Mesenchymal stem cell (in vitro differentiated cells and primary cell): ENCODE measurements around the gene ZFP91. TPM values are rescaled to one million over a fixed set of nuclear protein-coding genes. Genes with fewer than 3 reads are reported as not detected.

Experiments
- DNase-seq: peaks from one replicate; pipeline ENCODE4 v3.0.0-alpha.2; 2013
- H2AFZ ChIP-seq: one replicate; pipeline ENCODE4 v1.6.1; 2013; ENCODE audit warnings: low read depth, mild to moderate bottlenecking, control low read depth, inconsistent platforms, low read length, moderate library complexity
- H2AK5ac ChIP-seq: 2 replicates; pipeline ENCODE4 v1.6.1; 2013; ENCODE audit warnings: low read length, moderate library complexity, mild to moderate bottlenecking, inconsistent platforms; ENCODE audit not compliant: severe bottlenecking
- H2BK120ac ChIP-seq: one replicate; pipeline ENCODE4 v1.6.1; 2013; ENCODE audit warnings: low read depth, mild to moderate bottlenecking, inconsistent platforms, low read length, moderate library complexity
- H2BK12ac ChIP-seq, 2 experiments: one replicate each; pipeline ENCODE4 v1.6.1; 2013; ENCODE audit warnings: inconsistent platforms in 2 of 2, low read length in 2 of 2, mild to moderate bottlenecking in 2 of 2, moderate library complexity in 2 of 2, control low read depth in 1 of 2
- H2BK15ac ChIP-seq: one replicate; pipeline ENCODE4 v1.6.1; 2013; ENCODE audit warnings: mild to moderate bottlenecking, low read depth, inconsistent platforms; ENCODE audit not compliant: poor library complexity, severe bottlenecking
- H2BK5ac ChIP-seq: 2 replicates; pipeline ENCODE4 v1.6.1; 2013; ENCODE audit warnings: low read depth, mild to moderate bottlenecking, low read length, control low read depth, inconsistent platforms; ENCODE audit not compliant: poor library complexity, severe bottlenecking
- H3K14ac ChIP-seq, 2 experiments: one replicate each; pipeline ENCODE4 v1.6.1; 2013; ENCODE audit warnings: inconsistent platforms in 2 of 2, low read length in 2 of 2, control low read depth in 1 of 2, mild to moderate bottlenecking in 1 of 2, moderate library complexity in 1 of 2
- H3K18ac ChIP-seq, 2 experiments: one replicate each; pipeline ENCODE4 v1.6.1; 2013; ENCODE audit warnings: inconsistent platforms in 2 of 2, low read length in 2 of 2, control low read depth in 1 of 2, low read depth in 1 of 2, mild to moderate bottlenecking in 1 of 2
- H3K23ac ChIP-seq, 2 experiments: one replicate each; pipeline ENCODE4 v1.6.1; 2013; ENCODE audit warnings: inconsistent platforms in 2 of 2, low read length in 2 of 2, mild to moderate bottlenecking in 2 of 2, moderate library complexity in 2 of 2, control low read depth in 1 of 2
- H3K27ac ChIP-seq: 2 replicates; pipeline ENCODE4 v1.5.1; 2013; ENCODE audit warnings: mild to moderate bottlenecking, moderate library complexity, low read length, control low read depth, inconsistent platforms; ENCODE audit not compliant: poor library complexity, severe bottlenecking
- H3K27me3 ChIP-seq, 2 experiments: 2 replicates each; pipeline versions ENCODE4 v1.6.1 to v1.7.0; 2013; ENCODE audit warnings: low read length in 2 of 2, mild to moderate bottlenecking in 2 of 2, moderate library complexity in 2 of 2, control low read depth in 1 of 2, inconsistent platforms in 1 of 2; ENCODE audit not compliant: control insufficient read depth in 1 of 2, insufficient read depth in 1 of 2
- H3K36me3 ChIP-seq, 2 experiments: 2 replicates each; pipeline versions ENCODE4 v1.6.1 to v1.7.0; 2013; ENCODE audit warnings: low read length in 2 of 2, control low read depth in 1 of 2, inconsistent platforms in 1 of 2, low read depth in 1 of 2, mild to moderate bottlenecking in 1 of 2; ENCODE audit not compliant: insufficient read depth in 2 of 2, control insufficient read depth in 1 of 2
- H3K4ac ChIP-seq, 2 experiments: one replicate each; pipeline ENCODE4 v1.6.1; 2013; ENCODE audit warnings: inconsistent platforms in 2 of 2, low read length in 2 of 2, mild to moderate bottlenecking in 2 of 2, moderate library complexity in 2 of 2, control low read depth in 1 of 2, low read depth in 1 of 2
- H3K4me1 ChIP-seq: 2 replicates; pipeline ENCODE4 v1.6.1; 2013; ENCODE audit warnings: low read depth, low read length, control low read depth; ENCODE audit not compliant: control insufficient read depth, insufficient read depth
- H3K4me2 ChIP-seq: 2 replicates; pipeline ENCODE4 v1.6.1; 2013; ENCODE audit warnings: low read length, mild to moderate bottlenecking, inconsistent platforms; ENCODE audit not compliant: poor library complexity, severe bottlenecking
- H3K4me3 ChIP-seq, 2 experiments: 2 replicates each; pipeline versions ENCODE4 v1.5.1 to v1.7.0; 2013; ENCODE audit warnings: low read length in 2 of 2, mild to moderate bottlenecking in 2 of 2, control low read depth in 1 of 2, low read depth in 1 of 2; ENCODE audit not compliant: insufficient read depth in 1 of 2
- H3K79me1 ChIP-seq: replicated peaks from 2 replicates; pipeline ENCODE4 v1.6.1; 2013; ENCODE audit warnings: mild to moderate bottlenecking, control low read depth, low read length, inconsistent platforms; ENCODE audit not compliant: poor library complexity, severe bottlenecking
- H3K9ac ChIP-seq: 2 replicates; pipeline ENCODE4 v1.7.0; 2013; ENCODE audit warnings: mild to moderate bottlenecking, low read length, moderate library complexity
- H3K9me3 ChIP-seq: 2 replicates; pipeline ENCODE4 v1.7.0; 2013; ENCODE audit warnings: mild to moderate bottlenecking, low read length; ENCODE audit not compliant: control insufficient read depth
- H4K8ac ChIP-seq: one replicate; pipeline ENCODE4 v1.6.1; 2013; ENCODE audit warnings: inconsistent platforms, mild to moderate bottlenecking, low read length, moderate library complexity
- H4K91ac ChIP-seq: one replicate; pipeline ENCODE4 v1.6.1; 2013; ENCODE audit warnings: mild to moderate bottlenecking, low read length, inconsistent platforms
- WGBS: methylation state at CpG from one replicate; pipeline ENCODE4 v1.1.7; 2013; ENCODE audit warnings: mixed read lengths; 5-methylcytosine and 5-hydroxymethylcytosine counted together
- polyA plus RNA-seq, 2 experiments: library from polyadenylated mRNA; stranded (reverse); fragments of 200-250 nt; gene quantifications; one replicate each; pipeline ENCODE4 v1.2.3, GENCODE V29; 2013

Gene ZFP91
- 56.1 TPM for polyA plus RNA-seq (2013, experiment 1 of 2)
- polyA plus RNA-seq (2013, experiment 2 of 2) = 55.8 TPM

GRCh38 chr11:58578635-58579191 lies at the start of gene ZFP91:
TSS of gene ZFP91 (plus strand) at chr11:58579063. CDS start at chr11:58579282, 219 bp downstream.
- Histone ChIP-seq H4K91ac (peak within 1 kb of the TSS; percentile 99), H3K4me1 (peaks cover 8% of the 10 kb centered on the region), H3K18ac (peak within 1 kb of the TSS; percentile 93 to 99), H3K36me3 (peaks cover 0 to 6% of the 10 kb centered on the region in 2 experiments), H3K79me1 (peaks cover 2% of the 10 kb centered on the region), H3K9me3 (no peaks in the 10 kb centered on the region), H2BK12ac (peak within 1 kb of the TSS; percentile 63 to 86), H3K27ac (peak within 1 kb of the TSS; percentile 100), H2BK120ac (peak within 1 kb of the TSS; percentile 99), H3K23ac (peak within 1 kb of the TSS in 1 of 2 experiments; percentile 100), H2BK15ac (peak within 1 kb of the TSS; percentile 99), H3K4me3 (peak within 1 kb of the TSS; percentile 90 to 98), H2AK5ac (peak within 1 kb of the TSS; percentile 61), H3K14ac (peak within 1 kb of the TSS; percentile 97 to 99), H3K27me3 (no peaks in the 10 kb centered on the region), H2BK5ac (peak within 1 kb of the TSS; percentile 100), H3K9ac (peak within 1 kb of the TSS; percentile 99), H3K4ac (peak within 1 kb of the TSS; percentile 99), H3K4me2 (peak within 1 kb of the TSS; percentile 80), H2AFZ (peak within 1 kb of the TSS; percentile 46), H4K8ac (peak within 1 kb of the TSS; percentile 99)
- DNase-seq = peak; percentile 99
- WGBS = under 1% methylated on average over 35 of the region's 51 CpGs

GRCh38 chr11:58530236-58530635 lies 48.6 kb upstream of the ZFP91 start:
- Histone ChIP-seq H2AFZ (no peak overlapping the region), H2BK5ac (no peak overlapping the region), H2BK15ac (no peak overlapping the region), H2BK120ac (no peak overlapping the region), H3K27me3 (no peaks in the 10 kb centered on the region), H3K9me3 (no peaks in the 10 kb centered on the region), H3K4ac (no peak overlapping the region), H3K4me3 (no peak overlapping the region), H3K4me2 (no peak overlapping the region), H3K79me1 (no peaks in the 10 kb centered on the region), H4K91ac (no peak overlapping the region), H2AK5ac (no peak overlapping the region), H3K18ac (no peak overlapping the region), H3K9ac (no peak overlapping the region), H3K23ac (no peak overlapping the region), H2BK12ac (no peak overlapping the region), H3K4me1 (no peaks in the 10 kb centered on the region), H4K8ac (no peak overlapping the region), H3K14ac (no peak overlapping the region), H3K27ac (no peak overlapping the region), H3K36me3 (peaks cover 30 to 71% of the 10 kb centered on the region in 2 experiments)
- WGBS = 85% methylated on average over 3 of the region's 3 CpGs
- DNase-seq = no peak

GRCh38 chr11:58531865-58532341 lies 47.0 kb upstream of the ZFP91 start:
- Histone ChIP-seq H3K14ac (no peak overlapping the region), H3K27ac (no peak overlapping the region), H3K36me3 (peaks cover 30 to 56% of the 10 kb centered on the region in 2 experiments), H2BK120ac (no peak overlapping the region), H3K23ac (no peak overlapping the region), H2AK5ac (no peak overlapping the region), H2BK12ac (no peak overlapping the region), H3K4me1 (no peaks in the 10 kb centered on the region), H4K8ac (no peak overlapping the region), H3K4ac (no peak overlapping the region), H2AFZ (no peak overlapping the region), H2BK5ac (no peak overlapping the region), H3K9ac (no peak overlapping the region), H3K4me2 (no peak overlapping the region), H3K18ac (no peak overlapping the region), H2BK15ac (no peak overlapping the region), H3K4me3 (no peak overlapping the region), H3K9me3 (no peaks in the 10 kb centered on the region), H4K91ac (peak overlapping the region; percentile 27), H3K27me3 (no peaks in the 10 kb centered on the region), H3K79me1 (no peaks in the 10 kb centered on the region)
- 93% methylated on average over 25 of the region's 25 CpGs for WGBS
- DNase-seq = no peak

- H3K36me3 ChIP-seq = peaks cover 18 to 94% of the 10 kb centered on the region in 2 experiments
- H3K23ac ChIP-seq = no peak overlapping the region
- H3K79me1 ChIP-seq = no peaks in the 10 kb centered on the region
- WGBS = 77% methylated on average over 1 of the region's 1 CpG
- no peak overlapping the region for H3K4me2 ChIP-seq
- H3K27ac ChIP-seq = no peak overlapping the region
- H3K4ac ChIP-seq = no peak overlapping the region
- DNase-seq = no peak
- no peak overlapping the region for H2BK5ac ChIP-seq
- H3K4me3 ChIP-seq = no peak overlapping the region
- H4K91ac ChIP-seq = no peak overlapping the region
- H2BK15ac ChIP-seq = no peak overlapping the region
- no peak overlapping the region for H2BK12ac ChIP-seq
- no peak overlapping the region for H2AFZ ChIP-seq
- no peak overlapping the region for H2BK120ac ChIP-seq
- H3K14ac ChIP-seq = no peak overlapping the region
- H3K27me3 ChIP-seq = no peaks in the 10 kb centered on the region
- no peak overlapping the region for H3K9ac ChIP-seq
- no peak overlapping the region for H2AK5ac ChIP-seq
- no peak overlapping the region for H4K8ac ChIP-seq
- H3K18ac ChIP-seq = no peak overlapping the region
- no peaks in the 10 kb centered on the region for H3K4me1 ChIP-seq
- no peaks in the 10 kb centered on the region for H3K9me3 ChIP-seq
Observed at GRCh38 chr11:58546841-58547240, 32.0 kb upstream of the ZFP91 start.
